Astrocyte of the spinal cord (primary cell): ENCODE data around the gene PODXL2.

Experiments
- DNase-seq: peaks from one replicate; pipeline ENCODE4 v3.0.0; 2011; ENCODE audit warnings: low read depth, low spot score
- H3K4me3 ChIP-seq: 2 replicates; pipeline ENCODE4 v1.5.1; 2011; ENCODE audit warnings: low read depth, mild to moderate bottlenecking, low read length, moderate library complexity
- in situ Hi-C: cut with HindIII; loops from 2 replicates; pipeline ENCODE4 v1.10.0; 2017; ENCODE audit warnings: low sequenced_read_pairs
- TF ChIP-seq, protein P1 (sequence below): IDR thresholded peaks from 2 replicates; pipeline ENCODE4 v1.5.1; 2012; ENCODE audit warnings: low read depth, mild to moderate bottlenecking, low read length, inconsistent platforms

PODXL2 gene

DNA sequence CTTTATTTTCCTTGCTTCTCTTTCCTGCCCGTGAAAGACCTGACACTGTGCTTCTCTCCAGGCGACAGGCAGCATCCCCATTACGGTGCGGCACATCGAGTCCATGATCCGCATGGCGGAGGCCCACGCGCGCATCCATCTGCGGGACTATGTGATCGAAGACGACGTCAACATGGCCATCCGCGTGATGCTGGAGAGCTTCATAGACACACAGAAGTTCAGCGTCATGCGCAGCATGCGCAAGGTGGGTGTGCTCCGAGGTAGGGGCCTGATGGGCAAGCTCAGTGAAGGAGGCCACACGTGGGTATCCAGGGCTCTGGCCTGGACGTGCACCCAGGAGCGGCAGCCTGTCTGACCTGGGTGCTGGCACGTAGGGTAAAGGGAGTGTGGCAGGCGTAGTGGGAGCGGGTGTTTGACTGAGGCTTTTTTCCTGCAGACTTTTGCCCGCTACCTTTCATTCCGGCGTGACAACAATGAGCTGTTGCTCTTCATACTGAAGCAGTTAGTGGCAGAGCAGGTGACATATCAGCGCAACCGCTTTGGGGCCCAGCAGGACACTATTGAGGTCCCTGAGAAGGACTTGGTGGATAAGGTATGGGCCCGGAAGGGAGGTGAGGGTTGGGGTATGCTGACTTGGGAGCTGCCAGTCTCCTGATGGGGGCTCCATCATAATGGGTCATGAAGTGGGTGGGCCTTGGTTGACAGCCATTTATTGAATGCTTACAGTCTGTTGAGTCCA lies 8.2 kb upstream of the PODXL2 start:
- H3K4me3 ChIP-seq = no peak overlapping the region
- DNase-seq = no peak
- in situ Hi-C loops = no loop called here
- TF ChIP-seq, protein P1, sequence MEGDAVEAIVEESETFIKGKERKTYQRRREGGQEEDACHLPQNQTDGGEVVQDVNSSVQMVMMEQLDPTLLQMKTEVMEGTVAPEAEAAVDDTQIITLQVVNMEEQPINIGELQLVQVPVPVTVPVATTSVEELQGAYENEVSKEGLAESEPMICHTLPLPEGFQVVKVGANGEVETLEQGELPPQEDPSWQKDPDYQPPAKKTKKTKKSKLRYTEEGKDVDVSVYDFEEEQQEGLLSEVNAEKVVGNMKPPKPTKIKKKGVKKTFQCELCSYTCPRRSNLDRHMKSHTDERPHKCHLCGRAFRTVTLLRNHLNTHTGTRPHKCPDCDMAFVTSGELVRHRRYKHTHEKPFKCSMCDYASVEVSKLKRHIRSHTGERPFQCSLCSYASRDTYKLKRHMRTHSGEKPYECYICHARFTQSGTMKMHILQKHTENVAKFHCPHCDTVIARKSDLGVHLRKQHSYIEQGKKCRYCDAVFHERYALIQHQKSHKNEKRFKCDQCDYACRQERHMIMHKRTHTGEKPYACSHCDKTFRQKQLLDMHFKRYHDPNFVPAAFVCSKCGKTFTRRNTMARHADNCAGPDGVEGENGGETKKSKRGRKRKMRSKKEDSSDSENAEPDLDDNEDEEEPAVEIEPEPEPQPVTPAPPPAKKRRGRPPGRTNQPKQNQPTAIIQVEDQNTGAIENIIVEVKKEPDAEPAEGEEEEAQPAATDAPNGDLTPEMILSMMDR = no peak

DNA sequence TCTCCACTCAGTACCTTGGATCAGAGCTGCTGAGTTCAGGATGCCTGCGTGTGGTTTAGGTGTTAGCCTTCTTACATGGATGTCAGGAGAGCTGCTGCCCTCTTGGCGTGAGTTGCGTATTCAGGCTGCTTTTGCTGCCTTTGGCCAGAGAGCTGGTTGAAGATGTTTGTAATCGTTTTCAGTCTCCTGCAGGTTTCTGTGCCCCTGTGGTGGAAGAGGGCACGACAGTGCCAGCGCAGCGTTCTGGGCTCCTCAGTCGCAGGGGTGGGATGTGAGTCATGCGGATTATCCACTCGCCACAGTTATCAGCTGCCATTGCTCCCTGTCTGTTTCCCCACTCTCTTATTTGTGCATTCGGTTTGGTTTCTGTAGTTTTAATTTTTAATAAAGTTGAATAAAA lies 7.0 kb upstream of the PODXL2 start:
- in situ Hi-C loops = no loop called here

DNA sequence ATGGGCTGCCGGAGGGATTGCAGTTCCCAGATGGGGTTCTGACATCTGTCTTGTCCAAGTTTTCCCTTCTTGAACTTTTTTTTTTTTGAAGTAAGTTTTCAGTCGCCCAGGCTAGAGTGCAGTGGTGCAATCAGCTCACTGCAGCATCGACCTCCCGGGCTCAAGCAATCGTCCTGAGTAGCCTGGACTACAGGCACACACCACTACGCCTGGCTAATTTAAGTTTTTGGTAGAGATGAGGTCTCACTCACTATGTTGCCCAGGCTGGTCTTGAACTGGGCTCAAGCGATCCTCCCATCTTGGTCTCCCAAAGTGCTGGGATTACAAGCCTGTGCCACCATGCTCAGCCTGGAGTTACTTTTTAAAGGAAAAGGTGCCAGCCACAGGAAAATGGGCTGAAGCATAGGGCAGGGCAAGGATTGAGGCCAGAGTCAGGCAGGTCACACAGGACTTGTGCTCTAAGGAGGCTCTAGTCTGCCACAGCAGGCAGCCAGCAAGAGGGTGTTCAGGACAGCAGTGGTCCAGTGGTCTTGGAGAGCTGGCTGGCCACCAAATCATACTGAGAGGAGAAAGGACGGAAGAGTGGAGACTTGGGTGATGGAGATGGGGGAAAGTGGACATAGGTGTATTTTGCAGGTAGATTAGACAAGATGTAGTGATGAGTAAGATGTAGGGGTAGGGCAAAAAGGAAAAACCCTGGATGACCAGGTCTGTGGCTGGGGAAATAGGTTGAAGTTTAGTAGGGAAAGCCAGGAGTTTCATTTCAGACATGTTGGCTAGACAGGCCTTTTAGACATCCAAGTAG lies 6.0 kb upstream of the PODXL2 start:
- H3K4me3 ChIP-seq = no peak overlapping the region
- DNase-seq = no peak
- in situ Hi-C loops = no loop called here
- TF ChIP-seq, protein P1 = no peak

More for the DNA sequence above, 7.0 kb upstream of the PODXL2 start:
- no peak for DNase-seq
- H3K4me3 ChIP-seq = no peak overlapping the region
- TF ChIP-seq, protein P1 = no peak

DNA sequence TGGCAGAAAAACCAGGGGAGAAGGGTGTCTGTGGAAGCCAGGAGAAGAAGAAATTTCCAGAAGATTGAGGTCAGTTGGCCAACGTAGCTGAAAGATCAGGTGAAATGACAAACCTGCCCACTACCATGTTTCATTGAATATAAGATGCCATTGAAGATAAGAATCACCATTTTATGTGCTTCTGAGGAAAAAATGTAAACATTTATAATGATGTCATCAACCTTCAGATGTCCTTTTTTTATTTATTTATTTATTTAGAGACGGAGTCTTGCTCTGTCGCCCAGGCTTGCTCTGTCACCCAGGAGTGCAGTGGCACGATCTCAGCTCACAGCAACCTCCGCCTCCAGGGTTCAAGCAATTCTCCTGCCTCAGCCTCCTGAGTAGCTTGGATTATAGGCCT lies 4.9 kb upstream of the PODXL2 start:
- TF ChIP-seq, protein P1 = no peak
- H3K4me3 ChIP-seq = no peak overlapping the region
- in situ Hi-C loops = no loop called here
- DNase-seq = no peak

DNA sequence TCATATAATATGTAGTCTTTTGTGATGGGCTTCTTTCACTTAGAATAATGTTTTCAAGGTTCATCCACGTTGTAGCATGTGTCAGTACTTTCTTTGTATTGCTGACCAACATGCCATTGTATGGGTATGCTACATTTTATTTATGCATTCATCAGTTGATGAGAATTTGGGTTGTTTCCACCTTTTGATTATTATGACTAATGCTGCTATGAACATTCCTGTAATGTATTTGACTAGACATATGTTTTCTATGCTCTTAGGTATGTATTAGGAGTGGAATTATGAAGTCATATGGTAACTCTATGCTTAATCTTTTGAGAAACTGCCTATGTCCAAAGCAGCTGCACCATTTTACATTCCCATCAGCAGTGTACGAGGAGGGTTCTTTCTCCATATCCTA lies 3.2 kb upstream of the PODXL2 start:
- no peak for DNase-seq
- in situ Hi-C loops = no loop called here

DNA sequence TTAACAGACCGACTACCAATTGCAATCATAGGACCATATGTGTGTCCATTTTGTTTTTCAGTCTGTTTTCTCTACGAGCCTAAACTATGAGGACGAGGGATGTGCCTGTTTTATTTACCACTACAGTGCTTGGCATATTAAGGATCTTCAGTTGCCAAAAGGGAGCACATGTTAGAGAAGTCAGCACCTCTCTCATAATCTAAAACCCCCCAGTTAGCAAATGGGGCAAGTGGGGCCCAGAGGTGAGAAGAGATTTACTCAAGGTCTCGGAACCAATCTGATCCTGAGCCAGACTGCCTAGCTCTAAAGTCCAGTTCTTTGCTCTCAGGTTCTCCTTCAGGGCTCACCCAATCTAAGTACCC lies 578 bp upstream of the PODXL2 start:
- no peak for DNase-seq
- in situ Hi-C loops = no loop called here
- H3K4me3 ChIP-seq = no peak overlapping the region
- TF ChIP-seq, protein P1 = no peak

More for the DNA sequence above, 3.2 kb upstream of the PODXL2 start:
- H3K4me3 ChIP-seq = no peak overlapping the region
- TF ChIP-seq, protein P1 = no peak
